ENCODE data around the gene RGS9BP. TPM values are rescaled to one million over a fixed set of nuclear protein-coding genes. Genes with fewer than 3 reads are reported as not detected.
A peak's percentile ranks its signal among the peaks of the same experiment; 100 is the strongest.
"Not testable (repeated sequence)": the region's sequence is repeated elsewhere in the genome, so short reads cannot be mapped to it uniquely, and the experiment has no call there.

Gene RGS9BP
- total and polyA plus RNA-seq, 2 donors from 2014 or later, result 0.39 to 0.72 TPM

- no peak for FAIRE-seq
- intact Hi-C loops (cut with DNase I), result no loop called here
Measured at GRCh38 chr19:32708457-32708856, 32.8 kb downstream of the RGS9BP start.

GRCh38 chr19:32709032-32709431 is 33.4 kb downstream of the RGS9BP start:
- H3K36me3 ChIP-seq (ENCODE audit: control insufficient read depth in 2 of 3, insufficient read depth in 3 of 3, low read length in 3 of 3), result peaks cover 0 to 4% (median 0%) of the 10 kb centered on the region in 3 donors
- TF ChIP-seq CTCF (IDR thresholded peaks at IDR 0.05; ENCODE audit: borderline replicate concordance, extremely low read depth, insufficient read depth), result no peak
- no peak overlapping the region for H3K27ac ChIP-seq (ENCODE audit: low read depth in 2 of 2, low read length in 2 of 2)
- no peak overlapping the region for H3K9ac ChIP-seq (ENCODE audit: low read length in 3 of 3)
- no peaks in the 10 kb centered on the region for H3K27me3 ChIP-seq (ENCODE audit: control insufficient read depth, insufficient read depth, low read length)
- H3K9me3 ChIP-seq (ENCODE audit: control insufficient read depth in 2 of 3, insufficient read depth in 1 of 3, low read length in 3 of 3), result no peaks in the 10 kb centered on the region
- DNase-seq (no peak), FAIRE-seq (no peak)
- intact Hi-C loops (cut with DNase I), result no loop called here
- no peaks in the 10 kb centered on the region for H3K4me1 ChIP-seq (ENCODE audit: control insufficient read depth in 2 of 3, insufficient read depth in 2 of 3, low read depth in 1 of 3, low read length in 3 of 3)
- no peak overlapping the region for H3K4me3 ChIP-seq (ENCODE audit: low read length in 3 of 3)

More at GRCh38 chr19:32708457-32708856, 32.8 kb downstream of the RGS9BP start:
- Histone ChIP-seq H3K4me3 (ENCODE audit: low read length in 3 of 3) (no peak overlapping the region), H3K27ac (ENCODE audit: low read depth in 2 of 2, low read length in 2 of 2) (no peak overlapping the region), H3K36me3 (ENCODE audit: control insufficient read depth in 2 of 3, insufficient read depth in 3 of 3, low read length in 3 of 3) (peaks cover 0 to 4% (median 0%) of the 10 kb centered on the region in 3 donors), H3K4me1 (ENCODE audit: control insufficient read depth in 2 of 3, insufficient read depth in 2 of 3, low read depth in 1 of 3, low read length in 3 of 3) (no peaks in the 10 kb centered on the region), H3K27me3 (ENCODE audit: control insufficient read depth, insufficient read depth, low read length) (no peaks in the 10 kb centered on the region), H3K9ac (ENCODE audit: low read length in 3 of 3) (no peak overlapping the region), H3K9me3 (ENCODE audit: control insufficient read depth in 2 of 3, insufficient read depth in 1 of 3, low read length in 3 of 3) (no peaks in the 10 kb centered on the region)
- peak in 1 of 5 donors; percentile 7 for DNase-seq
- no peak for TF ChIP-seq CTCF (IDR thresholded peaks at IDR 0.05; ENCODE audit: borderline replicate concordance, extremely low read depth, insufficient read depth)

- Histone ChIP-seq H3K9me3 (ENCODE audit: control insufficient read depth in 2 of 3, insufficient read depth in 1 of 3, low read length in 3 of 3) (no peaks in the 10 kb centered on the region), H3K4me3 (ENCODE audit: low read length in 3 of 3) (no peak overlapping the region), H3K27me3 (ENCODE audit: control insufficient read depth, insufficient read depth, low read length) (no peaks in the 10 kb centered on the region), H3K27ac (ENCODE audit: low read depth in 2 of 2, low read length in 2 of 2) (no peak overlapping the region), H3K9ac (ENCODE audit: low read length in 3 of 3) (no peak overlapping the region), H3K4me1 (ENCODE audit: control insufficient read depth in 2 of 3, insufficient read depth in 2 of 3, low read depth in 1 of 3, low read length in 3 of 3) (no peaks in the 10 kb centered on the region), H3K36me3 (ENCODE audit: control insufficient read depth in 2 of 3, insufficient read depth in 3 of 3, low read length in 3 of 3) (peaks cover 0 to 4% (median 0%) of the 10 kb centered on the region in 3 donors)
- DNase-seq (no peak), FAIRE-seq (no peak)
- TF ChIP-seq CTCF (IDR thresholded peaks at IDR 0.05; ENCODE audit: borderline replicate concordance, extremely low read depth, insufficient read depth), result no peak
- intact Hi-C loops (cut with DNase I), result no loop called here
Measured at GRCh38 chr19:32711747-32712146, 36.1 kb downstream of the RGS9BP start.

- H3K27ac ChIP-seq (ENCODE audit: low read depth in 2 of 2, low read length in 2 of 2); H3K9ac ChIP-seq (ENCODE audit: low read length in 3 of 3); H3K4me3 ChIP-seq (ENCODE audit: low read length in 3 of 3); DNase-seq; FAIRE-seq; H3K9me3 ChIP-seq (ENCODE audit: control insufficient read depth in 2 of 3, insufficient read depth in 1 of 3, low read length in 3 of 3); intact Hi-C loops (cut with DNase I); H3K27me3 ChIP-seq (ENCODE audit: control insufficient read depth, insufficient read depth, low read length); H3K36me3 ChIP-seq (ENCODE audit: control insufficient read depth in 2 of 3, insufficient read depth in 3 of 3, low read length in 3 of 3); H3K4me1 ChIP-seq (ENCODE audit: control insufficient read depth in 2 of 3, insufficient read depth in 2 of 3, low read depth in 1 of 3, low read length in 3 of 3): not testable (repeated sequence)
Measured at GRCh38 chr19:32716203-32716602, 40.6 kb downstream of the RGS9BP start.

Measured in kidney (tissue), 14 donors.